ENCODE measurements around the gene PPP6R3.

PPP6R3 gene

GRCh38 chr11:68661697-68662603 is 201.4 kb downstream of the PPP6R3 start:
- Histone ChIP-seq H3K27me3 (ENCODE audit: insufficient read depth, low read length) (peaks cover 8% of the 10 kb centered on the region; the same call in 1 of the 2 replicates), H3K4me1 (ENCODE audit: insufficient read depth, low read length, severe bottlenecking) (no peaks in the 10 kb centered on the region), H3K9me3 (ENCODE audit: low read length) (0 out of 2 replicates have a peak, but pooled peaks cover 2% of the 10 kb centered on the region), H3K27ac (ENCODE audit: low read depth, low read length, poor library complexity, severe bottlenecking) (no peak overlapping the region), H3K9ac (ENCODE audit: low read length) (no peak overlapping the region), H2AFZ (ENCODE audit: low read length) (no peak overlapping the region), H3K4me2 (ENCODE audit: low read length) (no peak overlapping the region), H3K79me2 (ENCODE audit: insufficient read depth, low read length) (no peaks in the 10 kb centered on the region), H4K20me1 (ENCODE audit: insufficient read depth, low read length) (no peaks in the 10 kb centered on the region), H3K36me3 (ENCODE audit: insufficient read depth, low read length) (no peaks in the 10 kb centered on the region; the same call in 1 of the 2 replicates), H3K9me2 (ENCODE audit: low read depth, low read length) (no peaks in the 10 kb centered on the region), H3F3A (ENCODE audit: insufficient read depth, low read length) (no peaks in the 10 kb centered on the region), H3K4me3 (ENCODE audit: low read depth, low read length, poor library complexity, severe bottlenecking) (no peak overlapping the region)
- TF ChIP-seq CTCF (IDR thresholded peaks at IDR 0.05; ENCODE audit: low read length) (no peak), EZH2 (IDR thresholded peaks at IDR 0.05; ENCODE audit: borderline replicate concordance, low read length) (no peak)

- no peaks in the 10 kb centered on the region for H3K79me2 ChIP-seq (ENCODE audit: insufficient read depth, low read length)
- no peak overlapping the region for H2AFZ ChIP-seq (ENCODE audit: low read length)
- no peaks in the 10 kb centered on the region for H3K9me2 ChIP-seq (ENCODE audit: low read depth, low read length)
- H3K27ac ChIP-seq (ENCODE audit: low read depth, low read length, poor library complexity, severe bottlenecking): no peak overlapping the region
- TF ChIP-seq EZH2 (IDR thresholded peaks at IDR 0.05; ENCODE audit: borderline replicate concordance, low read length) (no peak), CTCF (IDR thresholded peaks at IDR 0.05; ENCODE audit: low read length) (no peak)
- no peak overlapping the region for H3K9ac ChIP-seq (ENCODE audit: low read length)
- H3K36me3 ChIP-seq (ENCODE audit: insufficient read depth, low read length): no peaks in the 10 kb centered on the region; the same call in 1 of the 2 replicates
- no peak overlapping the region for H3K4me3 ChIP-seq (ENCODE audit: low read depth, low read length, poor library complexity, severe bottlenecking)
- H3K27me3 ChIP-seq (ENCODE audit: insufficient read depth, low read length): peaks cover 4% of the 10 kb centered on the region; the same call in 1 of the 2 replicates
- no peaks in the 10 kb centered on the region for H4K20me1 ChIP-seq (ENCODE audit: insufficient read depth, low read length)
- 0 out of 2 replicates have a peak, but pooled peaks cover 2% of the 10 kb centered on the region for H3K9me3 ChIP-seq (ENCODE audit: low read length)
- H3F3A ChIP-seq (ENCODE audit: insufficient read depth, low read length): 0 out of 2 replicates have a peak, but pooled peaks cover 4% of the 10 kb centered on the region
- H3K4me2 ChIP-seq (ENCODE audit: low read length): no peak overlapping the region
- no peaks in the 10 kb centered on the region for H3K4me1 ChIP-seq (ENCODE audit: insufficient read depth, low read length, severe bottlenecking)
Observed at GRCh38 chr11:68663482-68664010, 203.0 kb downstream of the PPP6R3 start.

- no peak overlapping the region for H3K27ac ChIP-seq (ENCODE audit: low read depth, low read length, poor library complexity, severe bottlenecking)
Observed at GRCh38 chr11:68664141-68664540, 203.6 kb downstream of the PPP6R3 start.

More at GRCh38 chr11:68664141-68664540, 203.6 kb downstream of the PPP6R3 start:
- Histone ChIP-seq H3K4me1 (ENCODE audit: insufficient read depth, low read length, severe bottlenecking) (no peaks in the 10 kb centered on the region), H3K79me2 (ENCODE audit: insufficient read depth, low read length) (no peaks in the 10 kb centered on the region), H2AFZ (ENCODE audit: low read length) (no peak overlapping the region), H3K36me3 (ENCODE audit: insufficient read depth, low read length) (no peaks in the 10 kb centered on the region; the same call in 1 of the 2 replicates), H3K27me3 (ENCODE audit: insufficient read depth, low read length) (peaks cover 4% of the 10 kb centered on the region; the same call in 1 of the 2 replicates), H3K9me3 (ENCODE audit: low read length) (0 out of 2 replicates have a peak, but pooled peaks cover 2% of the 10 kb centered on the region), H3K9me2 (ENCODE audit: low read depth, low read length) (no peaks in the 10 kb centered on the region), H3K9ac (ENCODE audit: low read length) (no peak overlapping the region), H4K20me1 (ENCODE audit: insufficient read depth, low read length) (no peaks in the 10 kb centered on the region), H3K4me2 (ENCODE audit: low read length) (no peak overlapping the region), H3F3A (ENCODE audit: insufficient read depth, low read length) (0 out of 2 replicates have a peak, but pooled peaks cover 4% of the 10 kb centered on the region), H3K4me3 (ENCODE audit: low read depth, low read length, poor library complexity, severe bottlenecking) (no peak overlapping the region)
- TF ChIP-seq CTCF (IDR thresholded peaks at IDR 0.05; ENCODE audit: low read length) (no peak), EZH2 (IDR thresholded peaks at IDR 0.05; ENCODE audit: borderline replicate concordance, low read length) (no peak)

Measured in OCI-LY1 (cell line).